Stimulated activated CD4-positive, alpha-beta T cell treated with anti-CD3 and anti-CD28 coated beads, Interleukin-1b, Interleukin-23, amount 100 ng/mL, for 4 hours (primary cell): Measurements from ENCODE around the gene BRI3BP.
A peak's percentile ranks its signal among the peaks of the same experiment; 100 is the strongest.
"Not testable (repeated sequence)": the region's sequence is repeated elsewhere in the genome, so short reads cannot be mapped to it uniquely, and the experiment has no call there.

Experiments used
- DNase-seq, 2 donors: peaks; one replicate each; pipeline ENCODE4 v3.0.0-alpha.2; 2020; ENCODE audit warnings: low read depth in 2 of 2

BRI3BP gene

DNA sequence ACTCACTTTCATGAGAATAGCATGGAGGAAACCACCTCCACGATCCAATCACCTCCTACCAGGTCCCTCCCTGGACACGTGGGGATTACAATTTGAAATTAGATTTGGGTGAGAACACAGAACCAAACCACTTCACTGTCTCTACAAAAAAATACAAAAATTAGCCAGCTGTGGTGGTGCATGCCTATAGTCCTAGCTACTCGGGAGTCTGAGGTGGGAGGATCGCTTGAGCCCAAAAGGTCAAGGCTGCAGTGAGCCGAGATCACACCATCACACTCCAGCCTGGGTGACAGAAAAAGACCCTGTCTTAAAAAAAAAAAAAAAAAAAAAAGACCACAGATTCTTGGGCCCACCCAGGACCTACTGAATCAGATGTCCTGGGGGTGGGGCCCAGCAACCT is 28.3 kb downstream of the BRI3BP start:
- no peak for DNase-seq

GRCh38 chr12:125023065-125023464 is 29.6 kb downstream of the BRI3BP start:
- no peak for DNase-seq

DNA sequence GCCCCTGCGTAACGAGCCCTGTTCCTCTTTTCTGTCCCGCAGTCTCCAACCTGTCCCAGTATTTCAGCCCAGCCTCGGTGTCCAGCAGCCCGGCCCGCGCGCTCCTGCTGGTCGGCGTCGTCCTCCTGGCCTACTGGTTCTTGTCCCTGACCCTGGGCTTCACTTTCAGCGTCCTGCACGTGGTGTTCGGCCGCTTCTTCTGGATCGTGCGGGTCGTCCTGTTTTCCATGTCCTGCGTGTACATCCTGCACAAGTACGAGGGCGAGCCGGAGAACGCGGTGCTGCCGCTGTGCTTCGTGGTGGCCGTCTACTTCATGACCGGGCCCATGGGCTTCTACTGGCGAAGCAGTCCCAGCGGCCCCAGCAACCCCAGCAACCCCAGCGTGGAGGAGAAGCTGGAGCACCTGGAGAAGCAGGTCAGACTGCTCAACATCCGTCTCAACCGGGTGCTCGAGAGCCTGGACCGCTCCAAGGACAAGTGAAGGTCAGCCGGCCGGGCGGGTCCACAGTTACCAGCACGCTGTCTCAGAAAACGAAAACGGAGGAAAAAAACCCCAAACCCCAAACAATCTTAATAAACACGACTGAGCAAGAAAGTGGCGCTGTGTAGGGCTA is 31.6 kb downstream of the BRI3BP start:
- DNase-seq: no peak

- DNase-seq: no peak
These were observed 32.3 kb downstream of the BRI3BP start for GRCh38 chr12:125025606-125026235.

DNA sequence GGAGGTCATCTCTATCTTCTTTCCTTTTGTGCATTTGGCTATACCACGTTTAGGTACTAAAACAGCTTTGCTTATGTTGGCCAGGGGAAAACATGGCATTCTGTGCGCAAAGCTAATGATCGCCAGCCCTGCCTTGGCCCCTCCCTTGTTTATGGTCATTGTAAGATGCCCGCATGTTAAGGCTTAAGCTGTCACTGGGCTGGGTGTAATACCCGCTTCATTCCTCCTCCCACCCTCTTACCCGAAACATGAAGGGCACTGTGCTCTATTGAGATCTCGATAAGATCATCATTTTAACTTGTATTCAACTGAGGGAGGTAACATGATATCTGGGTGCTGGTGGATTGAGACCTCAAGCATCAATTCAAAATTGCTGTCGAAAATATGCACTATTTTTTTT is 34.7 kb downstream of the BRI3BP start:
- no peak for DNase-seq

DNA sequence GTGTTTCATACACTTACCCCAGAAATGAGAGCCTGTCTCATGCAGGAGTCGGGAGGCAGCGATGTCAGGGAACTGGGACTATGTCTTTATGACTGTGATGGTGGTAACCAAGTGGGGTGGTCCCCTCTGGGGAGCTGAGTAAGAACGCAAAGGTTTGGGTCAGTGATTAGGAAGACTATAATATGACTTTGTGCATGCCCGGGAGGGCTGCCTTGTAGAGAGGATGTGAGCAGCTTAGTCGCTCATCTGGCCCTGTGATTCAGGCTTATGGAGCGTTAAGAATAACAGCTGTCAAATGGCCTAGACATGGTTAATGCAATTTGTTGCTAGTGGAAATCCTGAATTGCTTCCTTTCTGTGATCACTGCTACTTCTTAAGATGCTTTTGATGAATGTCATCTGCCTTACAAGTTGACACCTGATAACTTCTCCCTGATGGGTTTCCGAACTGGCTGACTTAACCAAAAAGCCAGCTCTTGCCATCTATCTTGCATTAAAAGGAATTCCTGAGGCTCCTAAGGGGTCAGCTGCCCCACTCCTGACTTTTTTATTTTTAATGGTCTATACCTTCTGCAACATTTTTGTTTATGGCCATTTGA is 36.4 kb downstream of the BRI3BP start:
- no peak for DNase-seq

- not testable (repeated sequence) for DNase-seq
These were observed 38.0 kb downstream of the BRI3BP start for GRCh38 chr12:125031471-125031870.

- DNase-seq: no peak
These were observed 39.2 kb downstream of the BRI3BP start for GRCh38 chr12:125032466-125033152.

GRCh38 chr12:125033288-125033687 is 39.8 kb downstream of the BRI3BP start:
- no peak for DNase-seq

- no peak for DNase-seq
These were observed 45.7 kb downstream of the BRI3BP start for GRCh38 chr12:125038976-125039625.

GRCh38 chr12:125049093-125049458 is 55.6 kb downstream of the BRI3BP start:
- DNase-seq: no peak

DNA sequence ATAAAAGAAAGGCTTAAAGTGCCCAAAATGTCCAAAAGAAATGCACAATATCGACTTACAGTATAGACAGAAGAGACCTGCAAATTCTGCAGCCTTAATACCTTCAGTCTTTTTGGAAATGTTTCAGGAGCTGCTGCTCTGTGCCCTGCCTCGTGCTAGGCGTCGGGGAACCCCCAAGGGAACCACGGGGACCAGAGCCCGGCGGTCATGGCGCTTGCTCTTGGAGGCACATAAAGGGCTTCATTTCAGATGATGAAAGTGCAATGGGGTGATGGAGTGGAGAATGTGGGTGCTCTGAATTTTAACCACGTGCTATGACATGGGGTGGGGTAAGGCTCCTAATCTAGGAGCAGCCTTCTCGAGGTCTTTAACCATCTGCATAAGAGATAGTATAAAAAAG is 57.0 kb downstream of the BRI3BP start:
- DNase-seq: no peak

GRCh38 chr12:125050868-125051267 is 57.4 kb downstream of the BRI3BP start:
- DNase-seq: no peak

DNA sequence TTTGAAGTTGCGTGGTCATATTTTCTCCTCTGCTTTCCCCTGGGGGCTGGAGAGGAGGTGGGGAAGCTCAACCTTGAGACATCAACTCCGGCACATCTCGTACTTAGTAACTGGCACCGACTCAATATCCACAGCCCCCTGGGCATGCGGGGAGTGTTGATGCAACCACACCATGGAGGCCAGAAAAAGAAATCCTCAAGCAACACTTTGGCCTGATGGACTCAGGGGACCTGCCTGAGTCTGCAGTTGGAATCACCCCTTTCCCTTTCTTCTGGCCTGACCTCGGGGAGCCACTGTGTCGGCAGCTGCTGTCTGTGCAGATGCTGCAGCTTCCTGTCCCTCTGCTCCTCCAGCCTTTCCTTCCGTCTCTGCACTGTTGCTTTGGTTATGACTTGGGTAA is 60.4 kb downstream of the BRI3BP start:
- no peak for DNase-seq

GRCh38 chr12:125055591-125055990 is 62.1 kb downstream of the BRI3BP start:
- no peak for DNase-seq

- no peak for DNase-seq
These were observed 62.9 kb downstream of the BRI3BP start for GRCh38 chr12:125056306-125056705.

GRCh38 chr12:125057708-125058107 is 64.3 kb downstream of the BRI3BP start:
- no peak for DNase-seq

- DNase-seq: no peak
These were observed 67.8 kb downstream of the BRI3BP start for GRCh38 chr12:125061229-125061628.

DNA sequence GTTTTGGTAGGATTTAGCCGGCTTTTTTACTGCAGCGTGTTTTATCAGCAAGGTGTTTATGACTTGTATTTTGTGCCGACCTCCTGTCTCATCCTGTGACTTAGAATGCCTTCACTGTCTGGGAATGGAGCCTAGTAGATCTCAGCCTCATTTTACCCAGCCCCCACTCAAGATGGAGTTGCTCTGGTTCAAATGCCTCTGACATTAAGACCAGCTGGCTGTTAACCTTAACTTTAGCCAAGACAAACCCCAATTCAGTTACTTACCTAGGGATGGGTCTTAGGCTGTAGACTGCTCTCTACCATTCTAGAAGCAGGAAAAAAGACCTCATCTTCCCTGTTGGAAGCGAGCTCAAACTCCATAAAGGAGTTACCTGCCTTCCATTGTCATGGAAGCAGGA is 70.1 kb downstream of the BRI3BP start:
- not testable (repeated sequence) for DNase-seq

- no peak for DNase-seq
These were observed 71.0 kb downstream of the BRI3BP start for GRCh38 chr12:125064492-125064891.

DNA sequence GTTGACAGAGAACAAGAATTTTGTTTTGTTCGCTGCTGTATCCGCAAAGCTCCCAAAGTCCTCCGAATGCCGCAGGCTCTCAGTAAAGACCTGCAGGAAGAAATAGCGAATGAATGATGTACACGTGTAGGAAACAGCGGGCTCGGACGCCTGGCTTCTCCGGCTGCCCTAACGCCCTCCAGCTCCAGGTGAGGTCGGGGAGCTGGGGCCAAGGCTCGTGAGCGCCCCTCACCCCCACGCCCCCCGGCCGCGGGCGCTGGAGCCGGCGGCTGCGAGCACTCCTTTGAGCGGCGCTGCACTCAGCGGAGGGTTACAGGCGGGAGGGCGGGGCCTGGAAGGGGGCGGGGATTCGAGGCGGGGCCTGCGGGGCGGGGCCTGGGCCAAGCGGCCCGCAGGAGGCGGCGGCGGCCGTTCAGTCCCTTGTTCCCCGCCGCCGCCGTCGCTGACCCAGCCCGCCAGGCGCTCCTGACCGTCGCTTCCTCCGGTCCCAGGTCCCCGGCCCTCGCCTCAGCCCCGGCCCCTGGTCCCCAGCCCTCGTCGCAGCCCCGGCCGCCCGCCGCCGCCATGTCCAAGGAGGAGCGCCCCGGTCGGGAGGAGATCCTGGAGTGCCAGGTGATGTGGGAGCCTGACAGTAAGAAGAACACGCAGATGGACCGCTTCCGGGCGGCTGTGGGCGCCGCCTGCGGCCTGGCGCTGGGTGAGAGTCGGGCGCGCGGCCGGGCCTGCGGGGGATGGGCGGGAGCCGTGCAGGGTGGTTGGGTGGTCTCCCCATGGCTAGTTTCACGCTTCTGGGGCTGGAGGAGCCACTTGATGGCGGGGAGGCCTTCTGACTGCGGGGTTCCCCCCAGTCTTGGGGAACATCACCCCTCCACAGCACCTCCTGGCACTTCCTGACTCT is 71.8 kb downstream of the BRI3BP start, which contains the start of gene AACS:
TSS of gene AACS (plus strand) at position 415 of the 898 bp plus-strand sequence. CDS start at position 565, 150 bp downstream.
- peak; percentile 72 to 78 for DNase-seq
